Measurements from ENCODE around the gene CDKN1C.
A peak's percentile ranks its signal among the peaks of the same experiment; 100 is the strongest.

The CDKN1C gene

GRCh38 chr11:2885678-2886081 lies at the start of gene CDKN1C:
CDKN1C (minus strand) TSS chr11:2885775; CDS start chr11:2885456, 319 bp downstream.
- peak; percentile 83 for DNase-seq

GRCh38 chr11:2934611-2935239 lies 49.1 kb upstream of the CDKN1C start:
- no peak for DNase-seq

- no peak for DNase-seq
These were observed 48.5 kb upstream of the CDKN1C start for GRCh38 chr11:2934021-2934550.

GRCh38 chr11:2933375-2934020 lies 47.9 kb upstream of the CDKN1C start:
- peak; percentile 53 for DNase-seq

- DNase-seq, result no peak
These were observed 47.3 kb upstream of the CDKN1C start for GRCh38 chr11:2932850-2933251.

GRCh38 chr11:2931771-2932738 lies 46.5 kb upstream of the CDKN1C start:
- DNase-seq, result no peak

GRCh38 chr11:2931420-2931746 lies 45.8 kb upstream of the CDKN1C start:
- DNase-seq, result no peak

GRCh38 chr11:2930704-2931419 lies 45.3 kb upstream of the CDKN1C start:
- peak; percentile 49 for DNase-seq

GRCh38 chr11:2929950-2930703 lies 44.6 kb upstream of the CDKN1C start:
- DNase-seq, result peak; percentile 54

- peak; percentile 63 for DNase-seq
These were observed 44.0 kb upstream of the CDKN1C start for GRCh38 chr11:2929531-2929949.

GRCh38 chr11:2928605-2929530 lies 43.3 kb upstream of the CDKN1C start, which contains the start of gene PHLDA2:
PHLDA2 (minus strand) TSS chr11:2929420; CDS start chr11:2929364, 56 bp downstream.
- peak; percentile 72 for DNase-seq

- DNase-seq, result no peak
These were observed 42.5 kb upstream of the CDKN1C start for GRCh38 chr11:2927851-2928604.

- DNase-seq, result no peak
These were observed 41.7 kb upstream of the CDKN1C start for GRCh38 chr11:2927121-2927800.

- DNase-seq, result no peak
These were observed 41.1 kb upstream of the CDKN1C start for GRCh38 chr11:2926611-2927051.

GRCh38 chr11:2924821-2925675 lies 39.5 kb upstream of the CDKN1C start:
- no peak for DNase-seq

GRCh38 chr11:2924381-2924780 lies 38.8 kb upstream of the CDKN1C start:
- no peak for DNase-seq

- no peak for DNase-seq
These were observed 38.1 kb upstream of the CDKN1C start for GRCh38 chr11:2923446-2924375.

Measured in activated naive CD4-positive, alpha-beta T cell treated with Interleukin-2 at 50 U/mL for 16 hours (primary cell).